ENCODE measurements around the gene ZC3H7A. TPM values are rescaled to one million over a fixed set of nuclear protein-coding genes. Genes with fewer than 3 reads are reported as not detected.
A peak's percentile ranks its signal among the peaks of the same experiment; 100 is the strongest.

ZC3H7A gene
- total RNA-seq, 1 donor from 2014 or later, result 57.9 TPM

- Mint-ChIP-seq H3K4me1 (ENCODE audit: low read depth) (peaks cover 13% of the 10 kb centered on the region), H3K27ac (ENCODE audit: unreplicated experiment) (no peak overlapping the region), H3K36me3 (ENCODE audit: low read depth) (peaks cover 30% of the 10 kb centered on the region), H3K4me3 (ENCODE audit: unreplicated experiment) (no peak overlapping the region), H3K9me3 (ENCODE audit: low read depth) (no peaks in the 10 kb centered on the region), H3K27me3 (ENCODE audit: low read depth) (no peaks in the 10 kb centered on the region)
- DNase-seq (ENCODE audit: low spot score), result no peak
- no peak for TF ChIP-seq CTCF (IDR thresholded peaks at IDR 0.05)
These were observed 49.1 kb downstream of the ZC3H7A start for GRCh38 chr16:11747949-11748403.

GRCh38 chr16:11744075-11744470 is 53.0 kb downstream of the ZC3H7A start:
- peaks cover 9% of the 10 kb centered on the region for H3K36me3 Mint-ChIP-seq (ENCODE audit: low read depth)
- H3K4me1 Mint-ChIP-seq (ENCODE audit: low read depth), result peaks cover 43% of the 10 kb centered on the region
- H3K4me3 Mint-ChIP-seq (ENCODE audit: unreplicated experiment), result peak overlapping the region; percentile 76
- H3K27ac Mint-ChIP-seq (ENCODE audit: unreplicated experiment), result peak overlapping the region; percentile 95
- H3K9me3 Mint-ChIP-seq (ENCODE audit: low read depth), result no peaks in the 10 kb centered on the region
- DNase-seq (ENCODE audit: low spot score), result no peak
- H3K27me3 Mint-ChIP-seq (ENCODE audit: low read depth), result no peaks in the 10 kb centered on the region
- TF ChIP-seq CTCF (IDR thresholded peaks at IDR 0.05), result no peak

- DNase-seq (ENCODE audit: low spot score), result no peak
- H3K27ac Mint-ChIP-seq (ENCODE audit: unreplicated experiment), result peak overlapping the region; percentile 95
- H3K27me3 Mint-ChIP-seq (ENCODE audit: low read depth), result no peaks in the 10 kb centered on the region
- no peaks in the 10 kb centered on the region for H3K9me3 Mint-ChIP-seq (ENCODE audit: low read depth)
- H3K36me3 Mint-ChIP-seq (ENCODE audit: low read depth), result peaks cover 8% of the 10 kb centered on the region
- TF ChIP-seq CTCF (IDR thresholded peaks at IDR 0.05), result no peak
- H3K4me3 Mint-ChIP-seq (ENCODE audit: unreplicated experiment), result peak overlapping the region; percentile 76
- H3K4me1 Mint-ChIP-seq (ENCODE audit: low read depth), result peaks cover 47% of the 10 kb centered on the region
These were observed 53.6 kb downstream of the ZC3H7A start for GRCh38 chr16:11743308-11744074.

GRCh38 chr16:11742536-11743307 is 54.3 kb downstream of the ZC3H7A start, which contains the start of gene TXNDC11:
Gene TXNDC11, minus strand, starts transcription at chr16:11742857. Its CDS starts 127 bp downstream, at chr16:11742730.
- Mint-ChIP-seq H3K27me3 (ENCODE audit: low read depth) (no peaks in the 10 kb centered on the region), H3K9me3 (ENCODE audit: low read depth) (no peaks in the 10 kb centered on the region), H3K36me3 (ENCODE audit: low read depth) (peaks cover 7% of the 10 kb centered on the region), H3K4me3 (ENCODE audit: unreplicated experiment) (peak within 1 kb of the TSS; percentile 95), H3K27ac (ENCODE audit: unreplicated experiment) (peak within 1 kb of the TSS; percentile 95), H3K4me1 (ENCODE audit: low read depth) (peaks cover 55% of the 10 kb centered on the region)
- no peak for TF ChIP-seq CTCF (IDR thresholded peaks at IDR 0.05)
- DNase-seq (ENCODE audit: low spot score), result peak; percentile 99

GRCh38 chr16:11742093-11742535 is 54.9 kb downstream of the ZC3H7A start:
- peak overlapping the region; percentile 93 for H3K27ac Mint-ChIP-seq (ENCODE audit: unreplicated experiment)
- H3K4me3 Mint-ChIP-seq (ENCODE audit: unreplicated experiment), result peak overlapping the region; percentile 95
- peak; percentile 93 for DNase-seq (ENCODE audit: low spot score)
- H3K4me1 Mint-ChIP-seq (ENCODE audit: low read depth), result peaks cover 61% of the 10 kb centered on the region
- no peak for TF ChIP-seq CTCF (IDR thresholded peaks at IDR 0.05)
- no peaks in the 10 kb centered on the region for H3K27me3 Mint-ChIP-seq (ENCODE audit: low read depth)
- H3K9me3 Mint-ChIP-seq (ENCODE audit: low read depth), result no peaks in the 10 kb centered on the region
- peaks cover 7% of the 10 kb centered on the region for H3K36me3 Mint-ChIP-seq (ENCODE audit: low read depth)

Data from chondrocyte (in vitro differentiated cells).